Brain microvascular endothelial cell (primary cell): Measurements from ENCODE around the gene LIN52.

Source experiments
- DNase-seq: peaks from one replicate; pipeline ENCODE4 v3.0.0-alpha.2; 2020
- H3K27ac ChIP-seq: fragments of 250-450 bp; sonication (Bioruptor Pico); 2 replicates; pipeline ENCODE4 v1.5.1; 2020; ENCODE audit warnings: mild to moderate bottlenecking, moderate library complexity
- H3K27me3 ChIP-seq: fragments of 250-450 bp; sonication (Bioruptor Pico); replicated peaks from 2 replicates; pipeline ENCODE4 v1.5.1; 2020; ENCODE audit warnings: mild to moderate bottlenecking
- H3K36me3 ChIP-seq: fragments of 250-450 bp; sonication (Bioruptor Pico); replicated peaks from 2 replicates; pipeline ENCODE4 v1.5.1; 2020; ENCODE audit warnings: mild to moderate bottlenecking
- H3K4me3 ChIP-seq: 2 replicates; pipeline ENCODE4 v1.5.1; 2011; ENCODE audit warnings: low read depth, mild to moderate bottlenecking, control low read depth, low read length, moderate library complexity
- CTCF ChIP-seq: IDR thresholded peaks from 2 replicates; pipeline ENCODE4 v1.5.1; 2011; ENCODE audit warnings: low read depth, mild to moderate bottlenecking, moderate library complexity, low read length, control low read depth, inconsistent platforms; ENCODE audit errors: missing control alignments
- in situ Hi-C: cut with HindIII; loops from 2 replicates; pipeline ENCODE4 v1.10.0; 2017; ENCODE audit warnings: low sequenced_read_pairs, low pct_ligation_motif_present

Gene LIN52

GRCh38 chr14:74246542-74246941 is 161.8 kb downstream of the LIN52 start:
- in situ Hi-C loops: no loop called here
- no peaks in the 10 kb centered on the region for H3K36me3 ChIP-seq
- H3K4me3 ChIP-seq: no peak overlapping the region
- DNase-seq: no peak
- TF ChIP-seq CTCF: no peak
- H3K27me3 ChIP-seq: peaks cover 57% of the 10 kb centered on the region
- no peak overlapping the region for H3K27ac ChIP-seq

- Histone ChIP-seq H3K27me3 (peaks cover 44% of the 10 kb centered on the region), H3K27ac (no peak overlapping the region), H3K4me3 (no peak overlapping the region), H3K36me3 (no peaks in the 10 kb centered on the region)
- TF ChIP-seq CTCF: no peak
- no peak for DNase-seq
- in situ Hi-C loops: no loop called here
Observed at GRCh38 chr14:74248017-74248416, 163.3 kb downstream of the LIN52 start.

- no peak for DNase-seq
- Histone ChIP-seq H3K4me3 (no peak overlapping the region), H3K27me3 (peaks cover 28% of the 10 kb centered on the region), H3K27ac (no peak overlapping the region), H3K36me3 (no peaks in the 10 kb centered on the region)
- in situ Hi-C loops: no loop called here
- no peak for TF ChIP-seq CTCF
Observed at GRCh38 chr14:74249433-74250375, 164.9 kb downstream of the LIN52 start.
